ENCODE data around the gene UROC1. TPM values are rescaled to one million over a fixed set of nuclear protein-coding genes. Genes with fewer than 3 reads are reported as not detected.
A peak's percentile ranks its signal among the peaks of the same experiment; 100 is the strongest.

Gene UROC1
- total and polyA plus RNA-seq, 4 experiments from 2014 or later = not detected

GRCh38 chr3:126501054-126501453, 16.5 kb downstream of the UROC1 start:
- H3K4me1 ChIP-seq (ENCODE audit: insufficient read depth, low read length) = no peaks in the 10 kb centered on the region
- POLR2A ChIA-PET (ENCODE audit: partially characterized antibody) = no interaction called here
- Mint-ChIP-seq H3K27ac (no peak overlapping the region), H3K4me3 (no peak overlapping the region), H3K36me3 (no peaks in the 10 kb centered on the region), H3K9me3 (no peaks in the 10 kb centered on the region), H3K4me1 (no peaks in the 10 kb centered on the region), H3K27me3 (peaks cover 4 to 6% of the 10 kb centered on the region in 2 donors)
- DNase-seq = no peak
- no peak overlapping the region for H3K4me3 ChIP-seq (ENCODE audit: low read length in 2 of 2)
- CTCF ChIA-PET (ENCODE audit: partially characterized antibody) = no interaction called here
- H3K9me3 ChIP-seq (ENCODE audit: control insufficient read depth in 1 of 2, low read length in 2 of 2) = no peaks in the 10 kb centered on the region
- no peaks in the 10 kb centered on the region for H3K36me3 ChIP-seq (ENCODE audit: insufficient read depth, low read length)
- H3K27me3 ChIP-seq (ENCODE audit: insufficient read depth, low read length) = no peaks in the 10 kb centered on the region
- intact Hi-C loops (cut with micrococcal nuclease) = no loop called here
- H3K27ac ChIP-seq (ENCODE audit: low read depth, low read length) = no peak overlapping the region

DNA sequence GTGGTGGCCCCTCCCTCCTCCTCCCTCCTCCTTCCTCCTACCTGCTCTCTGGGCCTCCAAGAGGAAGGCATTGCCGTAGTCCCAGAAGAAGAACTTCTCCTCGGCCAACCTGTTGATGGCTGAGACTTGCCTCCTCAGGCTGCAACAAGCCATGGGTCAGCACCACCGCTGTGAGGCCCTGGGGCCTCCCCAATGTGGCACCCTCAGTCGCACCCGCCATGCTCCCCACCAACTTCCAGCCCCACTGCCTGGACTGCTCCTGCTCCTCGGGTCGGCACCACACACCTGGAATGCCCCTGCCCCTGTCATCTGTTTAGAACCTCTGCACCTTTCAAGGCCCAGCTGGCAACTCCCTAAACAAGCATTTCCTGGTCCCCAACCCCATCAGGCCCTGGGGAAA, 17.6 kb downstream of the UROC1 start:
- Mint-ChIP-seq H3K9me3 (no peaks in the 10 kb centered on the region), H3K27ac (no peak overlapping the region), H3K4me1 (peaks cover 0 to 2% (median 0%) of the 10 kb centered on the region in 4 donors), H3K4me3 (no peak overlapping the region), H3K36me3 (no peaks in the 10 kb centered on the region), H3K27me3 (peaks cover 2 to 3% of the 10 kb centered on the region in 2 donors)
- Histone ChIP-seq H3K36me3 (ENCODE audit: insufficient read depth, low read length) (no peaks in the 10 kb centered on the region), H3K9me3 (ENCODE audit: control insufficient read depth in 1 of 2, low read length in 2 of 2) (no peaks in the 10 kb centered on the region), H3K27me3 (ENCODE audit: insufficient read depth, low read length) (no peaks in the 10 kb centered on the region), H3K4me3 (ENCODE audit: low read length in 2 of 2) (no peak overlapping the region), H3K27ac (ENCODE audit: low read depth, low read length) (no peak overlapping the region), H3K4me1 (ENCODE audit: insufficient read depth, low read length) (no peaks in the 10 kb centered on the region)
- CTCF ChIA-PET (ENCODE audit: partially characterized antibody) = no interaction called here
- DNase-seq = no peak
- POLR2A ChIA-PET (ENCODE audit: partially characterized antibody) = no interaction called here
- intact Hi-C loops (cut with micrococcal nuclease) = no loop called here

DNA sequence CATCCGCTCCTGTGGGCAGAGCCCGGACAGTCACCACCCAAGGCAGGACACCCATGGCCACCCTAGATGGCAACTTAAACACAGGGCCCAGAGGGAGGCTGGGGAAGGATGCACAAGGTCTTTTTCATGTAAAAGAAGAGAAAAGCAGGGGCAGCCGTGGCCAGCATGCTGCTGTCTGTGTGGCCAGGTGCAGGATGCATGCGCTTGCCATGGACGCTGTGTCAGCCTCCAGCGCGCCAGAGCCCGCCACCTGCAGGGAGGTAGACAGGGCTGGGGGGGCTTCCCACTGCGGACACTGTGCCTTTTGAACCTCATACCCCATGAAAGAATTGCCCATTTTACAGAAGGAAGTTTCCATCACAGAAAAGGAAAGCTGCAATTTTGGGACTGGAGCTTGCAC, 18.2 kb downstream of the UROC1 start:
- peaks cover 0 to 2% (median 0%) of the 10 kb centered on the region in 4 donors for H3K4me1 Mint-ChIP-seq
- intact Hi-C loops (cut with micrococcal nuclease) = no loop called here
- H3K36me3 Mint-ChIP-seq = no peaks in the 10 kb centered on the region
- Histone ChIP-seq H3K27me3 (ENCODE audit: insufficient read depth, low read length) (no peaks in the 10 kb centered on the region), H3K36me3 (ENCODE audit: insufficient read depth, low read length) (no peaks in the 10 kb centered on the region), H3K4me3 (ENCODE audit: low read length in 2 of 2) (no peak overlapping the region), H3K4me1 (ENCODE audit: insufficient read depth, low read length) (no peaks in the 10 kb centered on the region), H3K27ac (ENCODE audit: low read depth, low read length) (no peak overlapping the region), H3K9me3 (ENCODE audit: control insufficient read depth in 1 of 2, low read length in 2 of 2) (no peaks in the 10 kb centered on the region)
- no peak overlapping the region for H3K27ac Mint-ChIP-seq
- POLR2A ChIA-PET (ENCODE audit: partially characterized antibody) = no interaction called here
- CTCF ChIA-PET (ENCODE audit: partially characterized antibody) = no interaction called here
- no peak overlapping the region for H3K4me3 Mint-ChIP-seq
- H3K9me3 Mint-ChIP-seq = no peaks in the 10 kb centered on the region
- no peak for DNase-seq
- no peaks in the 10 kb centered on the region for H3K27me3 Mint-ChIP-seq

GRCh38 chr3:126498929-126499328, 18.6 kb downstream of the UROC1 start:
- CTCF ChIA-PET (ENCODE audit: partially characterized antibody) = interaction anchor here (1.2 kb wide), 1 partner anchor 24 kb away, joined by 4 read pairs; no protein-coding TSS in a partner anchor
- intact Hi-C loops (cut with micrococcal nuclease) = no loop called here
- no peak overlapping the region for H3K27ac Mint-ChIP-seq
- H3K4me1 Mint-ChIP-seq = peaks cover 0 to 2% (median 0%) of the 10 kb centered on the region in 4 donors
- H3K27me3 Mint-ChIP-seq = no peaks in the 10 kb centered on the region
- Histone ChIP-seq H3K9me3 (ENCODE audit: control insufficient read depth in 1 of 2, low read length in 2 of 2) (no peaks in the 10 kb centered on the region), H3K4me3 (ENCODE audit: low read length in 2 of 2) (no peak overlapping the region), H3K36me3 (ENCODE audit: insufficient read depth, low read length) (no peaks in the 10 kb centered on the region), H3K27me3 (ENCODE audit: insufficient read depth, low read length) (no peaks in the 10 kb centered on the region), H3K4me1 (ENCODE audit: insufficient read depth, low read length) (no peaks in the 10 kb centered on the region), H3K27ac (ENCODE audit: low read depth, low read length) (no peak overlapping the region)
- POLR2A ChIA-PET (ENCODE audit: partially characterized antibody) = no interaction called here
- no peaks in the 10 kb centered on the region for H3K36me3 Mint-ChIP-seq
- no peak for DNase-seq
- H3K9me3 Mint-ChIP-seq = no peaks in the 10 kb centered on the region
- no peak overlapping the region for H3K4me3 Mint-ChIP-seq

GRCh38 chr3:126498461-126498860, 19.1 kb downstream of the UROC1 start:
- Histone ChIP-seq H3K36me3 (ENCODE audit: insufficient read depth, low read length) (no peaks in the 10 kb centered on the region), H3K27ac (ENCODE audit: low read depth, low read length) (no peak overlapping the region), H3K27me3 (ENCODE audit: insufficient read depth, low read length) (no peaks in the 10 kb centered on the region), H3K4me1 (ENCODE audit: insufficient read depth, low read length) (no peaks in the 10 kb centered on the region), H3K9me3 (ENCODE audit: control insufficient read depth in 1 of 2, low read length in 2 of 2) (no peaks in the 10 kb centered on the region), H3K4me3 (ENCODE audit: low read length in 2 of 2) (no peak overlapping the region)
- Mint-ChIP-seq H3K27ac (no peak overlapping the region), H3K36me3 (no peaks in the 10 kb centered on the region), H3K9me3 (no peaks in the 10 kb centered on the region), H3K4me3 (no peak overlapping the region), H3K4me1 (peaks cover 0 to 2% (median under 1%) of the 10 kb centered on the region in 4 donors), H3K27me3 (no peaks in the 10 kb centered on the region)
- POLR2A ChIA-PET (ENCODE audit: partially characterized antibody) = no interaction called here
- no peak for DNase-seq
- CTCF ChIA-PET (ENCODE audit: partially characterized antibody) = interaction anchor here (1.2 kb wide), 1 partner anchor 24 kb away, joined by 4 read pairs; no protein-coding TSS in a partner anchor
- intact Hi-C loops (cut with micrococcal nuclease) = no loop called here

DNA sequence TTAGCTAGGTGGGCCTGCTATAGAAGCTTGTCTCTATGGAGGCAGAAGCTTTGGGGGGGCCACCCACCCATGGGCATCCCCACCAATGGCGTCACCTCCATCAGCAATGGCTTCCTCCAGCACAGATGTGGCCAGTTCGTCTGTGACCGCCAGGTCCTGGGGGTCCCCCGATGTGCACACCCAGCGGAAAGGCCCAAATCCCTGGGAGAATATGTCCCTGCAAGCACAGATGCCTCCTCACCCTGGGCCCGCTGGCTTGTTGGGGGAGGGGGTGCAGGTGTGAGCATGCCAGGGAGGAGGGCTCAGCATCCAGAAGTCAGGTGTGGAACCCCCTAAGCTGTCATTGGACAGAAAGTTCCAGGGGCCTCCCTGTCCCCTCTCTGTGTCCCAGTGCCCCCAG, 19.6 kb downstream of the UROC1 start:
- H3K36me3 Mint-ChIP-seq = no peaks in the 10 kb centered on the region
- H3K4me1 Mint-ChIP-seq = peaks cover 0 to 4% (median 1%) of the 10 kb centered on the region in 4 donors
- ChIA-PET CTCF (ENCODE audit: partially characterized antibody) (interaction anchor here (1.2 kb wide), 1 partner anchor 25 kb away, joined by 4 read pairs; no protein-coding TSS in a partner anchor), POLR2A (ENCODE audit: partially characterized antibody) (no interaction called here)
- Histone ChIP-seq H3K4me3 (ENCODE audit: low read length in 2 of 2) (no peak overlapping the region), H3K9me3 (ENCODE audit: control insufficient read depth in 1 of 2, low read length in 2 of 2) (no peaks in the 10 kb centered on the region), H3K27me3 (ENCODE audit: insufficient read depth, low read length) (no peaks in the 10 kb centered on the region), H3K36me3 (ENCODE audit: insufficient read depth, low read length) (no peaks in the 10 kb centered on the region), H3K27ac (ENCODE audit: low read depth, low read length) (no peak overlapping the region), H3K4me1 (ENCODE audit: insufficient read depth, low read length) (no peaks in the 10 kb centered on the region)
- no peak overlapping the region for H3K27ac Mint-ChIP-seq
- H3K4me3 Mint-ChIP-seq = no peak overlapping the region
- no peaks in the 10 kb centered on the region for H3K27me3 Mint-ChIP-seq
- intact Hi-C loops (cut with micrococcal nuclease) = no loop called here
- no peak for DNase-seq
- no peaks in the 10 kb centered on the region for H3K9me3 Mint-ChIP-seq

DNA sequence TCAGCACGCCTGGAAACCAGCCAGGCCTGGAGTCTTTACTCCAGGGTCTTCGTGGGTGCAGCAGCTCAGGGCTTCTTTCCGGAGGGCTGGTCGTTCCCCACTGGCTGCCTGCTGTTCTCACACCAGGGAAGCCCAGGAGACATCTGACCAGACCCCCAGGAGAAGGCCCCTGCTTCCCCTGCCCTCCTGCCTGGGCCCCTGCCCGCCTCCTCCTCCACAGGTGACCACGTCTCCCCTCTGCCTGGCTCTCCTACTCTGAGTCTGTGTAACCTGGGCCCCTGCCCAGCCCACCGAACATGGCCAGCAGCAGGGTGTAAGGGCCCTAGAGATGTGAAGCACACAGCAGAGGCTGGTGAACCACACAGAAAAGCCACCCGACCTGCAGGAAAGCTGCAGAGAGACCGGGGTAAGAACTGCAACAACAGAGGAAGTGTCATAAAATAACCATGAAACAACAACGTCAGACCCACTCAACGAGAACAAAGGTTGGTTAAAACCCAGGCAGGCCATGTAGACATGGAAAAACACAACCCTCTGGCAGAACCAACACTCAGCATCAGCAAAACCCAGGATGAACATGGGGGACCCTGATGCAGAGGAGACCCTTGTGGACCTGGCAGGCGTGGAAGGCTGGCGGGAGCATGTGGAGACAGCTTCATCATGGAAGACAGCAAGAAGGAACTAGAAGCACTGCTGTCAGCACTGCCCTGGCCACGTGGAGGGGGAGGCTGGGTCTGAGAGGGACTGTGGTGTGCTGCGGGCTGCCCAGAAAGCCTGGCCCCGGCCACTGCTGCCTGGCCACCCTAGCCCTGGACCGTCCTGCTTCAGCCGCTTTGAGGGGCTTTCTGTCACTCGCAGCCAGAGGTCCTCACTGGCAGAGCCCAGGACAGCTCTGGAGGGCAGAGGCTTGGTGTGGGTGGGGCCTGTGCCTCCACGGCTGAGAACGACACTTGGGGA, 20.4 kb downstream of the UROC1 start:
- ChIA-PET POLR2A (ENCODE audit: partially characterized antibody) (no interaction called here), CTCF (ENCODE audit: partially characterized antibody) (interaction anchor here (1.1 to 1.2 kb wide), 2 partner anchors 15 to 25 kb away, joined by 3 to 4 read pairs; no protein-coding TSS in a partner anchor)
- Mint-ChIP-seq H3K27ac (peak overlapping the region in 1 of 7 donors; percentile 73), H3K36me3 (no peaks in the 10 kb centered on the region), H3K4me3 (no peak overlapping the region), H3K4me1 (peaks cover 0 to 4% (median 1%) of the 10 kb centered on the region in 4 donors), H3K27me3 (no peaks in the 10 kb centered on the region), H3K9me3 (no peaks in the 10 kb centered on the region)
- no peak for DNase-seq
- intact Hi-C loops (cut with micrococcal nuclease) = no loop called here
- no peaks in the 10 kb centered on the region for H3K36me3 ChIP-seq (ENCODE audit: insufficient read depth, low read length)
- no peak overlapping the region for H3K27ac ChIP-seq (ENCODE audit: low read depth, low read length)
- no peaks in the 10 kb centered on the region for H3K4me1 ChIP-seq (ENCODE audit: insufficient read depth, low read length)
- no peaks in the 10 kb centered on the region for H3K9me3 ChIP-seq (ENCODE audit: control insufficient read depth in 1 of 2, low read length in 2 of 2)
- no peaks in the 10 kb centered on the region for H3K27me3 ChIP-seq (ENCODE audit: insufficient read depth, low read length)
- no peak overlapping the region for H3K4me3 ChIP-seq (ENCODE audit: low read length in 2 of 2)

All from CD4-positive, alpha-beta memory T cell (primary cell).